K562 (cell line): ENCODE results near the gene RGS9. TPM values are rescaled to one million over a fixed set of nuclear protein-coding genes. Genes with fewer than 3 reads are reported as not detected.
"Not testable (repeated sequence)": the region's sequence is repeated elsewhere in the genome, so short reads cannot be mapped to it uniquely, and the experiment has no call there.

Experiments used
- ATAC-seq: fragments of 200-7000 bp; cut with Tn5 transposase; 3 replicates; pipeline ENCODE4 v1.9.1; 2020; ENCODE audit warnings: moderate library complexity
- BruUV-seq: library from RNA; stranded (reverse); fragments of 400-500 nt; replicated peaks from 2 replicates; lab custom pipeline; 2021; lab: Mats Ljungman, UMichigan
- CTCF ChIA-PET: fragments of 300-600 bp; formaldehyde crosslinking; extraction: SDS; loops from one replicate; lab custom pipeline; 2021; ENCODE audit warnings: low intra/inter-chr PET ratio; lab: Yijun Ruan, JAX
- POLR2A ChIA-PET: fragments of 300-600, 350-650 bp; sonication (Branson Sonifier 250); formaldehyde crosslinking; extraction: SDS; loops from one replicate; lab custom pipeline; 2021; ENCODE audit warnings: antibody characterized with exemption, inconsistent platforms; lab: Yijun Ruan, JAX
- DNase-seq, 4 experiments: peaks; one replicate each; pipeline versions ENCODE4 v3.0.0 to v3.0.0-alpha.2; 2011 to 2018; ENCODE audit warnings: low spot score in 3 of 4, mixed read lengths in 3 of 4; ENCODE audit errors: extremely low read depth in 1 of 4
- FAIRE-seq: peaks from 2 replicates; lab custom pipeline; 2011; peaks lifted over from hg19 to GRCh38; lab: Jason Lieb, UNC
- H2AFZ ChIP-seq: 2 replicates; pipeline ENCODE4 v1.6.0; 2011; ENCODE audit warnings: low read depth, low read length, control low read depth, inconsistent platforms
- H3K27ac ChIP-seq: fragments of 200-600 bp; 3 replicates; pipeline ENCODE4 v1.8.0; 2011; ENCODE audit warnings: low read depth, mild to moderate bottlenecking, control low read depth, inconsistent platforms, low read length, moderate library complexity, mixed read lengths; ENCODE audit errors: extremely low read depth
- H3K27me3 ChIP-seq, 2 experiments: fragments of 300-600 bp in 1 of 2; 2 replicates in 1 of 2; 3 replicates in 1 of 2; pipeline versions ENCODE4 v1.6.0 to v1.8.0; 2011; ENCODE audit warnings: inconsistent platforms in 2 of 2, low read length in 2 of 2, mild to moderate bottlenecking in 1 of 2, mixed read lengths in 1 of 2, moderate library complexity in 1 of 2; ENCODE audit not compliant: control insufficient read depth in 2 of 2, insufficient read depth in 2 of 2
- H3K36me3 ChIP-seq: fragments of 300-600 bp; 3 replicates; pipeline ENCODE4 v1.8.0; 2011; ENCODE audit warnings: mild to moderate bottlenecking, low read length, inconsistent platforms; ENCODE audit not compliant: control insufficient read depth, insufficient read depth
- H3K4me1 ChIP-seq, 2 experiments: fragments of 200-600 bp in 1 of 2; replicated peaks in 1 of 2; 2 replicates in 1 of 2; 3 replicates in 1 of 2; pipeline versions ENCODE4 v1.5.1 to v1.8.0; 2011; ENCODE audit warnings: inconsistent platforms in 2 of 2, low read length in 2 of 2, mild to moderate bottlenecking in 1 of 2, mixed read lengths in 1 of 2, moderate library complexity in 1 of 2; ENCODE audit not compliant: control insufficient read depth in 2 of 2, insufficient read depth in 2 of 2
- H3K4me2 ChIP-seq: 2 replicates; pipeline ENCODE4 v1.6.1; 2011; ENCODE audit warnings: low read length, control low read depth, inconsistent platforms, mixed read lengths; ENCODE audit not compliant: insufficient read depth
- H3K4me3 ChIP-seq: fragments of 200-600 bp; sonication (generic), shearing (Covaris generic); 2 replicates; pipeline ENCODE4 v1.5.1; 2016; ENCODE audit warnings: control low read depth, inconsistent platforms
- H3K79me2 ChIP-seq: fragments of 200-600 bp; 3 replicates; pipeline ENCODE4 v1.8.0; 2011; ENCODE audit warnings: low read length, inconsistent platforms; ENCODE audit not compliant: control insufficient read depth, insufficient read depth
- H3K9ac ChIP-seq, 2 experiments: 2 replicates each; pipeline versions ENCODE4 v1.6.0 to v1.6.1; 2011; ENCODE audit warnings: low read depth in 2 of 2, low read length in 2 of 2, control low read depth in 1 of 2, inconsistent platforms in 1 of 2, mild to moderate bottlenecking in 1 of 2, mixed read lengths in 1 of 2; ENCODE audit not compliant: insufficient read depth in 1 of 2
- H3K9me1 ChIP-seq: one replicate; pipeline ENCODE4 v1.6.0; 2011; ENCODE audit warnings: inconsistent platforms, mild to moderate bottlenecking, low read length, moderate library complexity; ENCODE audit not compliant: control insufficient read depth, insufficient read depth
- H3K9me3 ChIP-seq: replicated peaks from 2 replicates; pipeline ENCODE4 v1.5.1; 2011; ENCODE audit warnings: low read depth, low read length, inconsistent platforms; ENCODE audit not compliant: control insufficient read depth, insufficient read depth
- H4K20me1 ChIP-seq: replicated peaks from 2 replicates; pipeline ENCODE4 v1.6.1; 2011; ENCODE audit warnings: low read length, inconsistent platforms, mixed read lengths; ENCODE audit not compliant: control insufficient read depth, insufficient read depth
- ADNP ChIP-seq: fragments of 200-800 bp; sonication (Bioruptor generic); IDR thresholded peaks from 2 replicates; pipeline ENCODE4 v1.6.1; 2016; ENCODE audit warnings: missing genetic modification characterization, missing compliant biosample characterization
- HMG20A ChIP-seq: fragments of 450-650 bp; formaldehyde crosslinking; conservative IDR thresholded peaks from 2 replicates; pipeline ENCODE4 v1.4.0; 2020; ENCODE audit warnings: mild to moderate bottlenecking, mixed read lengths
- MNT ChIP-seq, 2 experiments: fragments of 450-650 bp; conservative IDR thresholded peaks; 2 replicates each; pipeline ENCODE4 v1.6.1; 2017; ENCODE audit warnings: mild to moderate bottlenecking in 2 of 2, moderate library complexity in 2 of 2
- PCBP1 ChIP-seq: fragments of 200-400 bp; formaldehyde crosslinking; IDR thresholded peaks from 2 replicates; pipeline ENCODE4 v1.6.1; 2018; ENCODE audit warnings: mild to moderate bottlenecking, low read depth, low read length; ENCODE audit not compliant: poor library complexity, severe bottlenecking
- WGBS: fragments of 100-300 bp; shearing (Covaris generic); methylation state at CpG from one replicate; pipeline ENCODE4 v1.1.6; 2016; ENCODE audit warnings: low coverage, mixed read lengths; ENCODE audit not compliant: insufficient coverage; ENCODE audit errors: missing lambda C conversion rate; 5-methylcytosine and 5-hydroxymethylcytosine counted together
- in situ Hi-C: fragments of 300-500 bp; cut with MboI; formaldehyde crosslinking; loops from 4 replicates; pipeline ENCODE4 v1.15.0; 2018; ENCODE audit warnings: inconsistent platforms, mixed read lengths
- intact Hi-C: fragments of 100-400 bp; cut with micrococcal nuclease; formaldehyde crosslinking; loops from 2 replicates; pipeline ENCODE4 v1.14.2; 2022
- polyA plus RNA-seq, 8 experiments: library from polyadenylated mRNA; depleted of rRNA in 4 of 8; stranded (reverse) in 5 of 8; unstranded in 3 of 8; fragments of >200 nt; fragmentation: Nextera tagmentation in 2 of 8; fragmentation: Illumina TruSeq in 1 of 8; extraction: Ambion mirVana in 2 of 8; extraction: Trizol in 1 of 8; gene quantifications; 2 replicates each; pipeline versions ENCODE4 v1.2.1 to v1.2.3, GENCODE V29; 2011 to 2014; ENCODE audit warnings: inconsistent platforms in 1 of 8, missing spikeins in 1 of 8
- total RNA-seq, 7 experiments: library from RNA; depleted of rRNA in 6 of 7; stranded (reverse); fragments of >200 nt in 6 of 7; fragmentation: Illumina TruSeq in 2 of 7; extraction: Trizol in 2 of 7; gene quantifications; 2 replicates each; pipeline versions ENCODE4 v1.2.1 to v1.2.3, GENCODE V29; 2011 to 2021; ENCODE audit warnings: low replicate concordance in 1 of 7
- TF ChIP-seq, protein P1 (sequence below): sonication (generic); formaldehyde crosslinking; IDR thresholded peaks from 2 replicates; pipeline ENCODE4 v1.8.0; 2022; ENCODE audit warnings: mild to moderate bottlenecking, missing genetic modification reagents
- TF ChIP-seq, protein P2 (sequence below), 2 experiments: IDR thresholded peaks; 2 replicates each; pipeline ENCODE4 v1.6.1; 2012; ENCODE audit warnings: improper control_type of control experiment in 2 of 2, low read depth in 2 of 2, low read length in 2 of 2, borderline replicate concordance in 1 of 2

Gene RGS9
- total and polyA plus RNA-seq, 9 of the 15 experiments (the other 6 are each of a cell fraction or from before 2014, with no cell fraction given), result 0.18 to 1.4 (median 0.55) TPM

- TF ChIP-seq ADNP (tag), result no peak
- TF ChIP-seq MNT (conservative IDR thresholded peaks at IDR 0.05), result no peak
- TF ChIP-seq, protein P1, sequence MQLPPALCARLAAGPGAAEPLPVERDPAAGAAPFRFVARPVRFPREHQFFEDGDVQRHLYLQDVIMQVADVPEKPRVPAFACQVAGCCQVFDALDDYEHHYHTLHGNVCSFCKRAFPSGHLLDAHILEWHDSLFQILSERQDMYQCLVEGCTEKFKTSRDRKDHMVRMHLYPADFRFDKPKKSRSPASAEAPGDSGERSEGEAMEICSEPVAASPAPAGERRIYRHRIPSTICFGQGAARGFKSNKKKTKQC (CRISPR knock-in tag), result no peak
- no peak for TF ChIP-seq PCBP1
- TF ChIP-seq, protein P2, sequence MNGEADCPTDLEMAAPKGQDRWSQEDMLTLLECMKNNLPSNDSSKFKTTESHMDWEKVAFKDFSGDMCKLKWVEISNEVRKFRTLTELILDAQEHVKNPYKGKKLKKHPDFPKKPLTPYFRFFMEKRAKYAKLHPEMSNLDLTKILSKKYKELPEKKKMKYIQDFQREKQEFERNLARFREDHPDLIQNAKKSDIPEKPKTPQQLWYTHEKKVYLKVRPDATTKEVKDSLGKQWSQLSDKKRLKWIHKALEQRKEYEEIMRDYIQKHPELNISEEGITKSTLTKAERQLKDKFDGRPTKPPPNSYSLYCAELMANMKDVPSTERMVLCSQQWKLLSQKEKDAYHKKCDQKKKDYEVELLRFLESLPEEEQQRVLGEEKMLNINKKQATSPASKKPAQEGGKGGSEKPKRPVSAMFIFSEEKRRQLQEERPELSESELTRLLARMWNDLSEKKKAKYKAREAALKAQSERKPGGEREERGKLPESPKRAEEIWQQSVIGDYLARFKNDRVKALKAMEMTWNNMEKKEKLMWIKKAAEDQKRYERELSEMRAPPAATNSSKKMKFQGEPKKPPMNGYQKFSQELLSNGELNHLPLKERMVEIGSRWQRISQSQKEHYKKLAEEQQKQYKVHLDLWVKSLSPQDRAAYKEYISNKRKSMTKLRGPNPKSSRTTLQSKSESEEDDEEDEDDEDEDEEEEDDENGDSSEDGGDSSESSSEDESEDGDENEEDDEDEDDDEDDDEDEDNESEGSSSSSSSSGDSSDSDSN (IDR thresholded peaks at IDR 0.05; ENCODE audit: borderline replicate concordance in 1 of 2, low read depth in 2 of 2, low read length in 2 of 2), result no peak
- TF ChIP-seq HMG20A (CRISPR knock-in tag), result no peak
These were observed 44.9 kb upstream of the RGS9 start (continued) for GRCh38 chr17:65092262-65092661.

DNA sequence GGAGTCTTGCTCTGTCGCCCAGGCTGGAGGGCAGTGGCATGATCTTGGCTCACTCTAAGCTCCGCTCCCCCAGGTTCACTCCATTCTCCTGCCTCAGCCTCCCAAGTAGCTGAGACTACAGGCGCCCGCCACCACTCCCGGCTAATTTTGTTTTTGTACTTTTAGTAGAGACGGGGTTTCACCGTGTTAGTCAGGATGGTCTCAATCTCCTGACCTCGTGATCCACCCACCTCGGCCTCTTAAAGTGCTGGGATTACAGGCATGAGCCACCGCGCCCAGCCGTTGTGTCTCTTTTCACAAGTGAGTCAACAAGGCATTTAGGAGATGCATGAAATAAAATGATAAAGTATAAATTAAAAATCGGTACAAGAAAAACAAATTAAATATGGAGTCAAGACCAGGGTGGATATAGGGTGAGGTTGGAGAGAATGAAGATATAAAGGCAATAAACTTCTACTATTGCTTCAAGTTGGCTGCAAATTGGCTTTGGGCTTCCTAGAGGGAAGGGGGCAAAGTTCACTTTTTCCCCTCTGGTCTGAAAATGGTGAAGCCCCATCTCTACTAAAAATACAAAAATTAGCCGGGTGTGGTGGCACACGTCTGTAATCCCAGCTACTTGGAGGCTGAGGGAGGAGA, 44.3 kb upstream of the RGS9 start:
- H3K4me3 ChIP-seq, FAIRE-seq, H3K4me1 ChIP-seq, H3K27me3 ChIP-seq, in situ Hi-C loops, CTCF ChIA-PET, DNase-seq, H3K27ac ChIP-seq, H3K9me1 ChIP-seq, H3K9me3 ChIP-seq, H2AFZ ChIP-seq, H3K9ac ChIP-seq, H3K4me2 ChIP-seq, ATAC-seq, BruUV-seq, H3K36me3 ChIP-seq, intact Hi-C loops, H3K79me2 ChIP-seq, H4K20me1 ChIP-seq: not testable (repeated sequence)
- WGBS, result 38% methylated on average over 13 of the region's 15 CpGs
- POLR2A ChIA-PET, result interaction anchor here (0.6 to 0.8 kb wide), 2 partner anchors 10 to 11 kb away, joined by 3 read pairs; no protein-coding TSS in a partner anchor
